Activated T-cell treated with anti-CD3 and anti-CD28 coated beads for 4 hours (primary cell): ENCODE data around the gene UBR2.
A peak's percentile ranks its signal among the peaks of the same experiment; 100 is the strongest.
"Not testable (repeated sequence)": the region's sequence is repeated elsewhere in the genome, so short reads cannot be mapped to it uniquely, and the experiment has no call there.

ENCODE experiments used
- DNase-seq: peaks from one replicate; pipeline ENCODE4 v3.0.0-alpha.2; 2020

The UBR2 gene

DNA sequence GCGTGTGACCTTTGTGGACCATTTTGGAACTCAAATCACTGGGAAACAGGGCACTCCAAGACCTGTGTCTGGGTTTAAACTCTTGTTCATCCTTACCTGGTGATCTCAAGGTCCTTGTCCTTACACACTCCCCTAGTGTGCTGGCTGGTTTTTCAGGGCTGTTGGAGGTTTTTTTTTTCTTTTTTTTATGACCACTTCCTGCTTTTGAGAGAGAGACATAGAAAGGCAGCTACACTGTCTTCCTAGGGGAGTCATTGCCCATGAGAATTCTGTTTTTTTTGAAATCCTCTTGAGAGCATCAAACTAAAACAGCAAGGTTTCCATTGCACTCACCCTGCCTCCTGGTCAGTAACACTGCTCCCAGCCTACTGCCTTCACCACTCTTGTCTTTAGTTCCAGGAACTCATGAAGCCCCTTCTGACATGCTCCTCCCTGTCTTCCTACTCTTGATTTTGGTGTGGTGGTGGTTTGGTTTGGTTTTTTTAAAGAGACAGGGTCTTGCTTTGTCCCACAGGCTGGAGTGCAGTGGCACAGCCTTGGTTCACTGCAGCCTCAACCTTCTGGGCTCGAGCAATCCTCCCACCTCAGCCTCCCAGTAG is 130.0 kb downstream of the UBR2 start:
- no peak for DNase-seq

DNA sequence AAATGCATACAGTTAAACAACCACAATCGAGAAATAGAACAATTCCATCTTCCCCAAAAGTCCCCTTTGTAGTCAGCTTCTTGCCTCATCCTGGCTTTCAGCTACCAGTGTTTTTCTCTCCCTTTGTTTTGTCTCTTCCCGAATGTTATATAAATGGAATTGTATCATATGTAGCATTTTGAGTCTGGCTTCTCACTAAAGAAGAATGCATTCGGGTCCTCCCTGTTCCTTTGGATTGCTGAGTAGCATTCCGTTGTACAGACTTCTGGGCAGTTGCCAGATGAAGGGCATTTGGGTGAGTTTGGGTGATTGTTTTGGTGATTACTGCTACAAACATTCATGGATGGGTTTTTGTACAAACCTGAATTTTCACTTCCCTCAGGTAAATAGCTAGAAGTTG is 130.8 kb downstream of the UBR2 start:
- DNase-seq = no peak

GRCh38 chr6:42696526-42697267 is 132.9 kb downstream of the UBR2 start:
- no peak for DNase-seq

GRCh38 chr6:42697268-42697655 is 133.4 kb downstream of the UBR2 start:
- no peak for DNase-seq

DNA sequence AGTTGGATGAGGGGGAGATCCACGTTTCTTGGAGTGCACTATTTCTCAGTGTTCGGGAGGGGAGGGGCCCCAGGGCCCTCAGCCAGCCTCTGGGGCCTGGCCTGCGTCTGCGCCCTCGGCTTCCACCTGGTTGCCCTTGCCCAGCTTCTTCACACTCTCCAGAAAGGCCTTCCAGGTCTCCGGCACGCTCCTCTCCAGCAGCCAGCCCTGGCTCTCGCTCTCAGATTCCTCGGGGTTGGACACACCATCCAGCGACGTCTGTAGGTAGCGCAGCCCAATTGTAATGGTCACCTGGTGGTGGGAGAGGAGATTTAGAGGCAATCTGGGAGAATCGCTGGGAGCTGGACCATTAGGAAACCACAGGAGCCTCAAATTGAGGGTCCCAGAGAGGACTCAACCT is 134.4 kb downstream of the UBR2 start:
- DNase-seq = no peak

DNA sequence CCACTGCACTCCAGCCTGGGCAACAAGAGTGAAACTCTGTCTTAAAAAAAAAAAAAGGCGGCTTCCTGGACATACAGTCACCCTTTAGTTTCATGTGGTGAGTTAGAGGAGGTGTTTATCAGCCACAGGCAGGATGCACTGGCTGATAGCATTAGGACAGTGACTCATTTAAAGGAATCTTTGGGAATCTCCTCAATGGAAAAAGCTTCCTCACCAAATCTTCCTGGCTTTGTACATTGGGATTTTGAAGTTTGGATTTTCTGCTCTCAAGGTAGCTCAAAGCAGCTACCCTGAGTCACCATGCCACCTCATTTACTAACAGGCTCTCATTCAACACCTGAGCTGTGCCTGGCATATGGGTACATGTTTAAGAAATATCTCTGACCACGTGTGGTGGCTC is 138.4 kb downstream of the UBR2 start:
- DNase-seq = no peak

- DNase-seq = not testable (repeated sequence)
Measured at GRCh38 chr6:42702786-42703185, 139.0 kb downstream of the UBR2 start.

GRCh38 chr6:42704251-42704936 is 140.6 kb downstream of the UBR2 start:
- no peak for DNase-seq

DNA sequence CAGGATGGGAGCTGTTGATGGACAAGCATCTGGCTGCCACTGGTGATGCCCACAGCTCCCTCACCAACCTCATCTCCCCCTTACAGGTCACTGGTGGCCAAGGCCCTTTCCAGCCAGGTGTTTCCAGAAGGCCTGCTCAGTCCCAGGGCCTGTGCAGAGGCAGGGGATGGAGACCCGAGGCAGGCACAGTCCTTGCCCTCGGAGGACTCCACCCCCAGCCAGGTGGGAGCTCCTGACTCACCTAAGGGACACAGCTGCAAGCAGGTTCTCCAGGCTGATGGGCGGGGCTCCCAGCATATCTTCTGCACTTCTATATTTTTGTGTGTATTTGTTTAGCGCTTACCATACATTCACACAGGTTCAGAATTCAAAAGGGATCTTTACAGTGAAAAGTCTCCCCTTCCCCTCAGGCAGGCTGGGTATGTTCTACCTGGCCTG is 141.1 kb downstream of the UBR2 start:
- DNase-seq = no peak

- no peak for DNase-seq
Measured at GRCh38 chr6:42707595-42707994, 143.8 kb downstream of the UBR2 start.

DNA sequence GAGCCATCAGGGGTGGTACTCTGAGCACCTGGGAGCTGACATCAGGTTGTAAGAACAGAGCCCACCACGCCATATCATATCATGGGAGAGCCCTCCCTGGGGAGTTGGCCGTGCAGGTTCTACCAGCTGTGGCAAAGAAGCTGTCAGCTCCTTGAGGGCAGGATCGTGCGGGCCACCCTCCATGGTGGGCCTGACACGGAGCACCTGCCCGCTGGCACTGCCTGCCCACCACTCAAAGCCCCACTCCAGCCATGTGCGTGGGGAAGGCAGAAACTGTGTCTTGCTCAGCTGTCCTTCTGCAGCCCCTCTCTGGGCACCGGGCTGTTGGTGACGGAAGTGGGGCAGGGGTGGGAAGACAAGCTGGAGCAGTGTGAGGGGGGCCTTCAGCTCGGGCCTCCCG is 144.3 kb downstream of the UBR2 start:
- no peak for DNase-seq

- DNase-seq = no peak
Measured at GRCh38 chr6:42709871-42710270, 146.0 kb downstream of the UBR2 start.

DNA sequence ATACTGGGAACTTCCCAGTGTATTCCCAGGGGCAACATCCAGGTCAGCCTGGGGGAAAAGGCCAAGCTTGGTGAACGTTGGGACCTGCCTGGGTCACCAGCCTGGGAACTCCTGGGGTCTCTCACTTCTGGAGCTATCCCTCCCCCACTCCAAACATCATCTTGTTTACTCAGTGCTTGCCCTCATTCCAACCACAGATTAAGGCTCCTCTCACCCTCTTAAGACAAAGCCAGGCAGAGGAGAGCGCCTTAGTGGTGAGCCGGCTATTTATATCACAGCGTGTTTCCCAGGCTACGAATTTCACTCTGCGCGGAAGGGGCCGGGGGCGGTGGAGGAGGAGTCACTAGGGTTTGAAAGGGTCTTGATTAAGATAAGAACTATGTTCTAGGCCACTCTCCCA is 146.5 kb downstream of the UBR2 start:
- no peak for DNase-seq

DNA sequence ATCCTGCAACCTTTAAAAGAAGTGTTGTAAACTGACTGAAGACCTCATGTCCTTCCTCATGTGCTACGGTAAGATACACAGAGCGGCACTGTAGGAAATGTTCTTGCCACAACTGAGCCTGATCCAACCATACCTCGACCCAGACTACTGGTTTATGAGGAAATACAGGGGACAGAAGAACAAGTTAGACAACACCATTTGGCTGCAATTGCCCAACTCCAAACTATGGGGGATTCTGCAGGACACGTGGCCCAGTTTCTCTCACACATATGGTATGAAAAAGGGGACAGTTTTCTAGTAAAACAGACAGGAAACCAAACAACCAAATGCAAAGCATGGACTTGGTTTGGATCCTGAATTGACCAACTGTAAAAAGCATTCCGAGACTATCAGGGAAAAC is 148.1 kb downstream of the UBR2 start:
- no peak for DNase-seq

DNA sequence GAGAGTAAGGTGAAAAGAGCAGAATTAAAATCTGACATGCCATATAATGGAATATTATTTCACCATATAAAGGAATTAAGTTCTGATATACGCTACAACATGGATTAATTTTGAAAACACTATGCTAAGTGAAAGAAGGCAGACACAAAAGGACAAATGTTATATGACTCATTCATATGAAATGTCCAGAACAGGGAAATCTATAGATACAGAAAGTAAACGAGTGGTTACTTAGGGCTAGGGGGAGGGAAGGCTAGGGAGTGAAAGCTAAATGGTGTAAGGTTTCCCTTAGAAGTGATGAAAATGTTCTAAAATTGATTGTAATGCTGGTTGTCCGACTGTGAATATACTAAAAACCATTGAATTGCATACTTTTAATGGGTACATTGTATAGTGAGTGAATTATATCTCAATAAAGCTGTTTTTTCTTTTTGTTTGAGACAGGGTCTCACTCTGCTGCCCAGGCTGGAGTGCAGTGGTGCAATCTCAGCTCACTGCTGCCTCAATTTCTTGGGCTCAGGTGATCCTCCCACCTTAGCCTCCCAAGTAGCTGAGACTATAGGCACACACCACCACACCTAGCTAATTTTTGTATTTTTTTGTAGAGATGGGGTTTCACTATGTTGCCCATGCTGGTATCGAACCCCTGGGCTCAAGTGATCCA is 150.4 kb downstream of the UBR2 start:
- DNase-seq = no peak

GRCh38 chr6:42715871-42716270 is 152.0 kb downstream of the UBR2 start:
- DNase-seq = no peak

GRCh38 chr6:42720739-42721138 is 156.9 kb downstream of the UBR2 start:
- DNase-seq = no peak

DNA sequence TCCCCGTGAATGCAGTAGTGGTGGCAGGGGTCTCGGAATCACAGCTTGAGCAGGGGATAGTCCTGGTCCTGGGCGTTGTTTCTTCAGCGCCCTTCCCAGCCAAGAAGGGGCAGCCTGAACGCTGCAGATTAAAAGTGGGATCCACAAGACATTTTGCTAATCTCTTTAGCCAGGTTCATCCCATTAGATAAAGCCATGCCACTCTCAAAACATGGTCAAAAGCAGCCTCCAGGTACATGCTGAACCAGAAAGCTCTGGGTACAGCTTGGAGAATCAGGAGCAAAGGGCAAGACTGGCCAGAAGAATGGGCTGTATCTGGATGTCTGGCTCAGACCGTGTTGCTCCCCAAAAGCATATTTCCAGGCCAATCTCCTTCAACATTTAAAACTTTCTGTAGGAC is 158.7 kb downstream of the UBR2 start, which contains the start of gene PRPH2:
Gene PRPH2 (minus strand): TSS at position 101 of the 400 bp plus-strand sequence. CDS start 263 bp downstream, outside the sequence.
- no peak for DNase-seq

GRCh38 chr6:42724825-42725224 is 161.0 kb downstream of the UBR2 start:
- no peak for DNase-seq

DNA sequence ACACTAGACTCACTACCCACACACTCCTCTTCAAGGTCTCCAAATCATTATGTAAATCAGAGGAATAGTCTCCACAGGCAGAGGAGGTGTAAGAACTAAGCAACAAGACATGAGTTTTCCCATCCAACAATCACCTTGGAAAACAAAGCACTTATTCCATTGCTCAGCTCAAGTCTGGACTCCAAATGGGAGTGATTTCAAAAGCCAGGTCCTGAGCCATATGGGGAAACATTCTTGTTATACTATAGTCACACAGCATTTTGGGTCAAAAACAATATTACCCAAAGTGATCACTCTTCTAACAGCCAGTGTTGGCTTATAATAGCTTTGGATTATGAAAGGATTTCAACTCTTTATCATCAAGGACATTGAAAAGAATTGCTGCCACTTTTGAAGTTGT is 162.2 kb downstream of the UBR2 start:
- DNase-seq = no peak

GRCh38 chr6:42726485-42727086 is 162.8 kb downstream of the UBR2 start:
- peak; percentile 61 for DNase-seq

DNA sequence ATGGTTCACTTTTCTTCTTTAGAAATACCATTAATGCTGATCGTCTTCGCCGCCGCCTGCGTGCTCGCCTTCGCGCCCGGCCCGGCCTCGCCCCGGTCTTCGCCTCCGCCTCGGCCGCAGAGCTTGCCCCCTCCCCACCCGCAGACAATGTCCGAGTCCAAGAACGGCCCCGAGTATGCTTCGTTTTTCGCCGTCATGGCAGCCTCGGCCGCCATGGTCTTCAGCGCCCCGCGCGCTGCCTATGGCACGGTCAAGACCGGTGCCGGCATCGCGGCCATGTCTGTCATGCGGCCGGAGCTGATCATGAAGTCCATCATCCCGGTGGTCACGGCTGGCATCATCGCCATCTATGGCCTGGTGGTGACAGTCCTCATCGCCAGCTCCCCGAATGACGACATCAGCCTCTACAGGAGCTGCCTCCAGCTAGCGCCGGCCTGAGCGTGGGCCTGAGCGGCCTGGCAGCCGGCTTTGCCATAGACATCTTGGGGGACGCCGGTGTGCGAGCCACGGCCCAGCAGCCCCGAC is 163.3 kb downstream of the UBR2 start:
- DNase-seq = no peak

DNA sequence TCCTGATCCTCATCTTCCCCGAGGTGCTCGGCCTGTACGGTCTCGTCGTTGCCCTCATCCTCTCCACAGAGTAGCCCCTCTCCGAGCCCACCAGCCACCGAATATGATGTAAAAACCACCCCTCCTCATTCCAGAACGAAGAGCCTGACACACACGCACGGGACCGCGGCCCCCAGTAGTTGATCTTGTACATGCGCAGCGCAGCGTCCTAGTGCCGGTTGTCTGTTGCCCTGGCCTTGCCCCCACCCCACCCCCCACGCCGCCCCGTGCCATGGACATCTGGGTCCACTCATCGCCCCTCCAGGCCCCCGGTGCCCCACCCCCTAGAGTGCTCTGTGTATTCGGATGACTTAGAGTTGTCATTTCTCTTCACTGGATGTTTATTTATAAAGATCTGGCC is 163.8 kb downstream of the UBR2 start:
- no peak for DNase-seq
